IMR-90 (cell line): ENCODE data around the gene CDR2. TPM values are rescaled to one million over a fixed set of nuclear protein-coding genes. Genes with fewer than 3 reads are reported as not detected.

Experiments
- ATAC-seq: fragments of 200-7000 bp; cut with Tn5 transposase; 2 replicates; pipeline ENCODE4 v1.9.1; 2020; ENCODE audit warnings: low read depth, mild to moderate bottlenecking, moderate library complexity
- BruUV-seq: library from RNA; stranded (reverse); fragments of 400-500 nt; replicated peaks from 2 replicates; lab custom pipeline; 2021; lab: Mats Ljungman, UMichigan
- CTCF ChIA-PET: fragments of 300-600 bp; formaldehyde crosslinking; extraction: SDS; loops from one replicate; lab custom pipeline; 2021; ENCODE audit warnings: antibody characterized with exemption; lab: Yijun Ruan, JAX
- POLR2A ChIA-PET: fragments of 300-600 bp; sonication (Branson Sonifier 250); formaldehyde crosslinking; loops from one replicate; lab custom pipeline; 2022; ENCODE audit warnings: antibody characterized with exemption; ENCODE audit not compliant: unreplicated experiment; lab: Charles Lee
- DNase-seq: peaks from one replicate; pipeline ENCODE4 v3.0.0; 2013
- H2AFZ ChIP-seq: replicated peaks from 2 replicates; pipeline ENCODE3; 2013; ENCODE audit warnings: low read length, mild to moderate bottlenecking; ENCODE audit not compliant: poor library complexity
- H2AK5ac ChIP-seq: 2 replicates; pipeline ENCODE4 v1.6.1; 2013; ENCODE audit warnings: low read depth, low read length, inconsistent platforms
- H2AK9ac ChIP-seq: replicated peaks from 2 replicates; pipeline ENCODE3; 2013; ENCODE audit warnings: mild to moderate bottlenecking, low read depth, low read length, moderate library complexity; ENCODE audit not compliant: poor library complexity
- H2BK120ac ChIP-seq: 2 replicates; pipeline ENCODE4 v1.6.1; 2013; ENCODE audit warnings: low read depth, low read length, inconsistent platforms
- H2BK15ac ChIP-seq: 3 replicates; pipeline ENCODE4 v1.6.1; 2013; ENCODE audit warnings: low read depth, low read length, inconsistent platforms
- H2BK20ac ChIP-seq: 2 replicates; pipeline ENCODE4 v1.6.1; 2013; ENCODE audit warnings: low read depth, mild to moderate bottlenecking, inconsistent platforms, low read length, moderate library complexity
- H2BK5ac ChIP-seq: 2 replicates; pipeline ENCODE4 v1.6.1; 2013; ENCODE audit warnings: mild to moderate bottlenecking, low read depth, low read length, inconsistent platforms; ENCODE audit not compliant: poor library complexity, severe bottlenecking
- H3K14ac ChIP-seq: replicated peaks from 2 replicates; pipeline ENCODE4 v1.6.1; 2013; ENCODE audit warnings: low read depth, low read length, inconsistent platforms
- H3K18ac ChIP-seq: 2 replicates; pipeline ENCODE4 v1.6.1; 2013; ENCODE audit warnings: low read depth, low read length, control low read depth
- H3K23ac ChIP-seq: 2 replicates; pipeline ENCODE4 v1.6.1; 2013; ENCODE audit warnings: low read depth, low read length, inconsistent platforms
- H3K27ac ChIP-seq: 2 replicates; pipeline ENCODE4 v1.5.1; 2013; ENCODE audit warnings: mild to moderate bottlenecking, control low read depth, low read length; ENCODE audit not compliant: insufficient read depth
- H3K27me3 ChIP-seq: 2 replicates; pipeline ENCODE4 v1.6.1; 2013; ENCODE audit warnings: low read length; ENCODE audit not compliant: control insufficient read depth, insufficient read depth
- H3K36me3 ChIP-seq: 2 replicates; pipeline ENCODE4 v1.6.1; 2013; ENCODE audit warnings: low read length, mixed read lengths; ENCODE audit not compliant: control insufficient read depth, insufficient read depth
- H3K4ac ChIP-seq: 2 replicates; pipeline ENCODE4 v1.6.1; 2013; ENCODE audit warnings: low read depth, low read length, inconsistent platforms
- H3K4me1 ChIP-seq: 2 replicates; pipeline ENCODE4 v1.6.1; 2013; ENCODE audit warnings: low read length, mixed read lengths; ENCODE audit not compliant: control insufficient read depth, insufficient read depth
- H3K4me2 ChIP-seq: 2 replicates; pipeline ENCODE4 v1.6.1; 2013; ENCODE audit warnings: low read depth, mild to moderate bottlenecking, control low read depth, low read length, moderate library complexity
- H3K4me3 ChIP-seq: 2 replicates; pipeline ENCODE4 v1.5.1; 2013; ENCODE audit warnings: low read depth, mild to moderate bottlenecking, control low read depth, low read length, moderate library complexity; ENCODE audit not compliant: insufficient read depth
- H3K56ac ChIP-seq: 2 replicates; pipeline ENCODE4 v1.6.1; 2013; ENCODE audit warnings: low read length, inconsistent platforms; ENCODE audit not compliant: insufficient read depth; ENCODE audit errors: extremely low read depth
- H3K79me1 ChIP-seq, 2 experiments: 2 replicates each; pipeline ENCODE4 v1.6.1; 2013; ENCODE audit warnings: low read length in 2 of 2, inconsistent platforms in 1 of 2, low read depth in 1 of 2
- H3K9ac ChIP-seq: 2 replicates; pipeline ENCODE4 v1.6.1; 2013; ENCODE audit warnings: low read depth, low read length, control low read depth
- H3K9me1 ChIP-seq: 2 replicates; pipeline ENCODE4 v1.6.1; 2013; ENCODE audit warnings: low read length, inconsistent platforms; ENCODE audit not compliant: insufficient read depth
- H3K9me3 ChIP-seq: 2 replicates; pipeline ENCODE4 v1.6.1; 2013; ENCODE audit warnings: low read length; ENCODE audit not compliant: control insufficient read depth, insufficient read depth
- H4K20me1 ChIP-seq: 2 replicates; pipeline ENCODE4 v1.6.1; 2013; ENCODE audit warnings: low read length, inconsistent platforms; ENCODE audit not compliant: insufficient read depth
- H4K5ac ChIP-seq: 2 replicates; pipeline ENCODE4 v1.6.1; 2013; ENCODE audit warnings: mild to moderate bottlenecking, low read depth, low read length, control low read depth
- H4K8ac ChIP-seq, 2 experiments: 2 replicates each; pipeline ENCODE4 v1.6.1; 2013; ENCODE audit warnings: low read depth in 2 of 2, low read length in 2 of 2, control low read depth in 1 of 2, inconsistent platforms in 1 of 2
- H4K91ac ChIP-seq: 2 replicates; pipeline ENCODE4 v1.6.1; 2013; ENCODE audit warnings: low read depth, low read length, inconsistent platforms; ENCODE audit not compliant: insufficient read depth
- BHLHE40 ChIP-seq: fragments of 150-350 bp; IDR thresholded peaks from 2 replicates; pipeline ENCODE4 v1.6.1; 2016; ENCODE audit warnings: mild to moderate bottlenecking, low read depth, low read length
- CEBPB ChIP-seq: IDR thresholded peaks from 2 replicates; pipeline ENCODE4 v1.6.1; 2012; ENCODE audit warnings: low read depth, low read length, improper control_type of control experiment
- CHD1 ChIP-seq: IDR thresholded peaks from 2 replicates; pipeline ENCODE4 v1.6.1; 2012; ENCODE audit warnings: low read depth, low read length, improper control_type of control experiment
- MAFK ChIP-seq: IDR thresholded peaks from 2 replicates; pipeline ENCODE4 v1.6.1; 2012; ENCODE audit warnings: low read depth, low read length, improper control_type of control experiment
- MAZ ChIP-seq: IDR thresholded peaks from 2 replicates; pipeline ENCODE4 v1.6.1; 2012; ENCODE audit warnings: low read depth, mild to moderate bottlenecking, low read length, improper control_type of control experiment, moderate library complexity, borderline replicate concordance
- NFE2L2 ChIP-seq: fragments of 150-350 bp; IDR thresholded peaks from 2 replicates; pipeline ENCODE4 v1.6.1; 2016; ENCODE audit warnings: low read depth, mild to moderate bottlenecking, low read length
- POLR2A ChIP-seq: IDR thresholded peaks from 2 replicates; pipeline ENCODE4 v1.6.1; 2012; ENCODE audit warnings: mild to moderate bottlenecking, low read depth, low read length
- RAD21 ChIP-seq: IDR thresholded peaks from 2 replicates; pipeline ENCODE4 v1.6.1; 2012; ENCODE audit warnings: low read length, improper control_type of control experiment
- RCOR1 ChIP-seq: IDR thresholded peaks from 2 replicates; pipeline ENCODE4 v1.6.1; 2012; ENCODE audit warnings: mild to moderate bottlenecking, low read length, improper control_type of control experiment; ENCODE audit not compliant: insufficient replicate concordance
- SMC3 ChIP-seq: fragments of 150-350 bp; IDR thresholded peaks from 2 replicates; pipeline ENCODE4 v1.6.1; 2016; ENCODE audit warnings: low read depth, mild to moderate bottlenecking, antibody characterized with exemption, low read length, moderate library complexity
- USF2 ChIP-seq: fragments of 150-350 bp; IDR thresholded peaks from 2 replicates; pipeline ENCODE4 v1.6.1; 2017; ENCODE audit warnings: mild to moderate bottlenecking, antibody characterized with exemption, low read length, low read depth
- WGBS, 2 experiments: methylation state at CpG; one replicate each; pipeline versions ENCODE4 v1.1.5 to v1.1.7; 2013; ENCODE audit warnings: missing lambda C conversion rate in 2 of 2; ENCODE audit not compliant: insufficient read length in 1 of 2; ENCODE audit errors: extremely low coverage in 2 of 2; 5-methylcytosine and 5-hydroxymethylcytosine counted together
- dilution Hi-C: fragments of 300-500 bp; cut with HindIII; formaldehyde crosslinking; loops from one replicate; pipeline ENCODE4 v1.14.3; 2018; ENCODE audit warnings: low sequenced_read_pairs; ENCODE audit not compliant: unreplicated experiment
- in situ Hi-C: fragments of 300-500 bp; cut with MboI; formaldehyde crosslinking; loops from 3 replicates; pipeline ENCODE4 v1.14.3; 2019; ENCODE audit warnings: low sequenced_read_pairs, inconsistent platforms, mixed read lengths
- intact Hi-C: fragments of 100-400 bp; cut with micrococcal nuclease; formaldehyde crosslinking; loops from 2 replicates; pipeline ENCODE4 v1.10.0; 2022
- polyA plus RNA-seq, 3 experiments: library from polyadenylated mRNA; depleted of rRNA; stranded (reverse); fragments of >200 nt; gene quantifications; 2 replicates each; pipeline ENCODE4 v1.2.3, GENCODE V29; 2012; ENCODE audit warnings: low replicate concordance in 1 of 3
- total RNA-seq: library from RNA; depleted of rRNA; stranded (reverse); fragments of >200 nt; gene quantifications from 2 replicates; pipeline ENCODE4 v1.2.3, GENCODE V29; 2012
- TF ChIP-seq, protein P1 (sequence below): conservative IDR thresholded peaks from 2 replicates; pipeline ENCODE4 v1.5.1; 2012; ENCODE audit warnings: mild to moderate bottlenecking, low read depth, low read length, improper control_type of control experiment

Gene CDR2
- total and polyA plus RNA-seq, 2 of the 4 experiments (the other 2 are of a cell fraction) = 37.7 to 48.4 TPM

DNA sequence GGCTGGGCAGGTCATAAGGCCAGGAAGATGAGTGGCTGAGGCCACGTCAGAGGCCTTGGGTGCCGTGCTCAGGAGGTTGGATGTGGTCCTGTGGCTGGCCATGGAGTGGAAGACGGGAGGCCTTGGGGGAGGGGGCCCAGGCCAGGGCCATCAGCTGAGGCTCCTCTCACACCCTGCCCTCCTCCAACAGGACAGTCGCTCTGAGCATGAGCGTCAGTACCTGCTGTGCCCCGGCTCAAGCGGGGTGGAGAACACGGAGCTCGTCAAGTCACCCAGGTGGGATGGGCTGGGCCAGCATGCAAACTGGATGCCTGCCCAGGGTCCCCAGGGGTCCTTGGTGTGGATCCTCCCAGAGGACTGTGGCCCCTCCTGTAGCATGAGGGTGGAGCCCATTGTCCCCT lies 58.0 kb downstream of the CDR2 start:
- no TSS peak for BruUV-seq
- intact Hi-C loops = no loop called here

More for the DNA sequence above, 58.0 kb downstream of the CDR2 start:
- H2AK5ac ChIP-seq = no peak overlapping the region
- H4K91ac ChIP-seq = no peak overlapping the region
- no peak overlapping the region for H3K27ac ChIP-seq
- dilution Hi-C loops (no loop called here), in situ Hi-C loops (no loop called here)
- H3K18ac ChIP-seq = no peak overlapping the region
- POLR2A ChIA-PET = no interaction called here
- H3K4me3 ChIP-seq = no peak overlapping the region
- no peak overlapping the region for H4K5ac ChIP-seq
- no CpG with 5 or more reads among the region's 9 CpGs for WGBS, 2 experiments
- H4K20me1 ChIP-seq = peaks cover 8% of the 10 kb centered on the region
- no peak overlapping the region for H2BK120ac ChIP-seq
- no peak overlapping the region for H4K8ac ChIP-seq
- peaks cover 0 to 7% of the 10 kb centered on the region in 2 experiments; a peak in 2 of 4 replicates for H3K79me1 ChIP-seq
- H3K4me1 ChIP-seq = no peaks in the 10 kb centered on the region
- no peak overlapping the region for H3K9ac ChIP-seq
- no peak overlapping the region for H2BK5ac ChIP-seq
- H3K36me3 ChIP-seq = peaks cover 47% of the 10 kb centered on the region
- H2BK15ac ChIP-seq = no peak overlapping the region
- H2AK9ac ChIP-seq = no peak overlapping the region
- no peak overlapping the region for H3K4me2 ChIP-seq
- no peak overlapping the region for H2AFZ ChIP-seq
- H3K4ac ChIP-seq = no peak overlapping the region
- ATAC-seq = no peak
- H3K9me3 ChIP-seq = no peaks in the 10 kb centered on the region
- no peaks in the 10 kb centered on the region for H3K9me1 ChIP-seq
- no peak overlapping the region for H3K56ac ChIP-seq
- no peak overlapping the region for H2BK20ac ChIP-seq
- CTCF ChIA-PET = no interaction called here
- TF ChIP-seq MAFK = no peak
- no peak for TF ChIP-seq RAD21
- TF ChIP-seq, protein P1, sequence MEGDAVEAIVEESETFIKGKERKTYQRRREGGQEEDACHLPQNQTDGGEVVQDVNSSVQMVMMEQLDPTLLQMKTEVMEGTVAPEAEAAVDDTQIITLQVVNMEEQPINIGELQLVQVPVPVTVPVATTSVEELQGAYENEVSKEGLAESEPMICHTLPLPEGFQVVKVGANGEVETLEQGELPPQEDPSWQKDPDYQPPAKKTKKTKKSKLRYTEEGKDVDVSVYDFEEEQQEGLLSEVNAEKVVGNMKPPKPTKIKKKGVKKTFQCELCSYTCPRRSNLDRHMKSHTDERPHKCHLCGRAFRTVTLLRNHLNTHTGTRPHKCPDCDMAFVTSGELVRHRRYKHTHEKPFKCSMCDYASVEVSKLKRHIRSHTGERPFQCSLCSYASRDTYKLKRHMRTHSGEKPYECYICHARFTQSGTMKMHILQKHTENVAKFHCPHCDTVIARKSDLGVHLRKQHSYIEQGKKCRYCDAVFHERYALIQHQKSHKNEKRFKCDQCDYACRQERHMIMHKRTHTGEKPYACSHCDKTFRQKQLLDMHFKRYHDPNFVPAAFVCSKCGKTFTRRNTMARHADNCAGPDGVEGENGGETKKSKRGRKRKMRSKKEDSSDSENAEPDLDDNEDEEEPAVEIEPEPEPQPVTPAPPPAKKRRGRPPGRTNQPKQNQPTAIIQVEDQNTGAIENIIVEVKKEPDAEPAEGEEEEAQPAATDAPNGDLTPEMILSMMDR = no peak
- no peak for TF ChIP-seq RCOR1
- no peak for TF ChIP-seq CHD1
- TF ChIP-seq NFE2L2 = no peak
- TF ChIP-seq BHLHE40 = no peak
- TF ChIP-seq CEBPB = no peak
- no peak for TF ChIP-seq USF2
- no peak for TF ChIP-seq MAZ
- TF ChIP-seq POLR2A = no peak
- TF ChIP-seq SMC3 = no peak
- H3K27me3 ChIP-seq = no peaks in the 10 kb centered on the region
- H3K14ac ChIP-seq = no peak overlapping the region
- H3K23ac ChIP-seq = no peak overlapping the region
- no peak for DNase-seq
